Activated T-cell treated with anti-CD3 and anti-CD28 coated beads, Interleukin-2, amount 50 U/mL, for 4 hours (primary cell): ENCODE results near the gene SNX19. TPM values are rescaled to one million over a fixed set of nuclear protein-coding genes. Genes with fewer than 3 reads are reported as not detected.

Source experiments
- ATAC-seq, 2 donors: fragments of 200-7000 bp; cut with Tn5 transposase; one replicate each; pipeline ENCODE4 v1.10.0; 2021
- DNase-seq: peaks from one replicate; pipeline ENCODE4 v3.0.0-alpha.2; 2020
- H3K27me3 Mint-ChIP-seq: one replicate; pipeline ENCODE4 v1.8.0; 2021; ENCODE audit warnings: low read depth, mixed read lengths
- H3K36me3 Mint-ChIP-seq: one replicate; pipeline ENCODE4 v1.8.0; 2022; ENCODE audit warnings: mixed read lengths; ENCODE audit not compliant: insufficient read depth
- H3K4me1 Mint-ChIP-seq: one replicate; pipeline ENCODE4 v1.8.0; 2021; ENCODE audit warnings: low read depth, mixed read lengths
- H3K4me3 Mint-ChIP-seq: one replicate; pipeline ENCODE4 v1.8.0; 2021; ENCODE audit warnings: mild to moderate bottlenecking, moderate library complexity, mixed read lengths
- H3K9me3 Mint-ChIP-seq: one replicate; pipeline ENCODE4 v1.8.0; 2021; ENCODE audit warnings: mixed read lengths
- total RNA-seq, 3 donors: library from RNA; stranded (reverse); gene quantifications; one replicate each; pipeline ENCODE4 v1.2.1, GENCODE V29; 2021

Gene SNX19
- total RNA-seq, 3 donors from 2014 or later = 24.2 to 31.8 (median 30.9) TPM

DNA sequence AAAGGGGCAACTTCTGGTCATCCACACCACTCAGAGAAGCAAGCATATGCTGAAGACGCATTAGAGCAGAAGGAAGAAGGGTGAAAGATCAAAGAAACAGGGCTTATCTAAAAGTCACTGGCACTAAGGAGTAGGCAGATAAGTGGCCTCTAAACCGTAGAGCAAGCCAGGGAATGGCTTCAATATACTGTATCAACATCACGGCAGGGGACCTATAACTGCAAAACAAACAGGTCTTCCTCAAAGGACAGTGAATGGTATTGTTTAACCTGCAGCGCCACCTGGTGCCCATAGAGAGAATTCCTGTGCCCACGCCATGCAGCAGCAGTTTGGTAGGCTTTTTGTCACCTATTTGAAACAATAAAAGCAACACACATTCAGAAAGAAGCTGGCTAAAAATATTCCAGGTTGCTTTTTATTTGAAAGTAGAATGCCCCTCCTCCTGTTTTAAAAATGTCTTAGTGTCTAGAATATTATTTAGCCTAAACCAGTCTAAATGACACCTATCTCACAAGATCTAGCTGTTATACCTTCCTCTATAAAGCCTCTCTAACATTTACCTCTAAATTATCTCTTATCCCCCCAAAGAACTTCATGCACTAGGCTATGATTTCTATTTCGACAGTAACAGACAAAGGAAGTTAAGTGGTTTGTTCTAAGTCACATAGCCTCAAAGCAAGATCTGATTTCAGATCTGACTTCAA, 21.8 kb downstream of the SNX19 start:
- H3K9me3 Mint-ChIP-seq = no peaks in the 10 kb centered on the region
- H3K36me3 Mint-ChIP-seq = peaks cover 40% of the 10 kb centered on the region
- DNase-seq = peak; percentile 39
- no peak overlapping the region for H3K4me3 Mint-ChIP-seq
- ATAC-seq = peak; percentile 72 to 77
- H3K27me3 Mint-ChIP-seq = no peaks in the 10 kb centered on the region
- H3K4me1 Mint-ChIP-seq = peaks cover 3% of the 10 kb centered on the region

DNA sequence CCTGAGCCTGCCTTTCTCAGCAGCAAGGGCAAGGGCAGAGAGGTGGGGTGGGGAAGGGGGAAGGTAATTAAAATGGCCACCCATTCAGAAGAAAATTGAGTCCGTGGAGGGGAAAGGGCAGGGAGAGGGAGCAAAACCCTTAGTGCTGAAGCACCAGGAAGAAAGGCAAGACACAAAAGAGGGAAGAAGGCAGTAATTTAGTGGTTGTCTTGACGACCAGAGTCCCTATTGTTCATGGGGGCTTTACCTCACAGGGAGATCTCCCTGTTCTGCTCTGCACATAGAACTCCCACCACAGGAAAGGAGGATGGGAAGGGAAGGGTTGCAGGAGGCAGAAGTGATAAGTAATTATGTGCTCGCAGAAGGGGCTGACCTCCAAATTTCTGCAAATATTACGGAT, 23.4 kb downstream of the SNX19 start:
- ATAC-seq (no peak), DNase-seq (no peak)
- no peaks in the 10 kb centered on the region for H3K27me3 Mint-ChIP-seq
- H3K4me1 Mint-ChIP-seq = peaks cover 3% of the 10 kb centered on the region
- H3K9me3 Mint-ChIP-seq = no peaks in the 10 kb centered on the region
- no peak overlapping the region for H3K4me3 Mint-ChIP-seq
- peaks cover 39% of the 10 kb centered on the region for H3K36me3 Mint-ChIP-seq

DNA sequence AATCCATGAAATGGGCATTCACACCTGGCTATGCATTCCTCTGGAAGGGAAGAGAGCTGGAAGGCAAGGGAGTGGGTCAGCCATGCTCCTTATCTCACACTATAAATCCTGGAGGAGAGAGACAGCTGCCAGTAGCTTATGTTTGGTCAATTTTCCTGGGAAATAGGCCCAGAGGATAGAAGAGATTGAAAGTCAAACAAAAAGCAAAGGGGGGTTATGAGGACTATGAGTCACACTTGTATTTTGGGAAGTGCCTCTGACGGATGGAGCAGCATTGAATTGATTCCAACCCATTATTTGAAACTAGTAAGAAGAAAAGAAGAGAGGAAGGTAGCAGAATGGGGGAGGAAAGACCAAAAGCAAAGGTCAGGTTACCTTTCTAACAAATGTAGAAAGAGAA, 25.0 kb downstream of the SNX19 start:
- no peaks in the 10 kb centered on the region for H3K9me3 Mint-ChIP-seq
- H3K4me3 Mint-ChIP-seq = no peak overlapping the region
- ATAC-seq (no peak), DNase-seq (no peak)
- peaks cover 30% of the 10 kb centered on the region for H3K36me3 Mint-ChIP-seq
- peaks cover 3% of the 10 kb centered on the region for H3K4me1 Mint-ChIP-seq
- H3K27me3 Mint-ChIP-seq = no peaks in the 10 kb centered on the region

- no peak for DNase-seq
- Mint-ChIP-seq H3K27me3 (no peaks in the 10 kb centered on the region), H3K9me3 (no peaks in the 10 kb centered on the region), H3K4me1 (peaks cover 3% of the 10 kb centered on the region), H3K4me3 (no peak overlapping the region), H3K36me3 (peaks cover 25% of the 10 kb centered on the region)
- ATAC-seq = no peak
These were observed 26.1 kb downstream of the SNX19 start for GRCh38 chr11:130890039-130890745.

DNA sequence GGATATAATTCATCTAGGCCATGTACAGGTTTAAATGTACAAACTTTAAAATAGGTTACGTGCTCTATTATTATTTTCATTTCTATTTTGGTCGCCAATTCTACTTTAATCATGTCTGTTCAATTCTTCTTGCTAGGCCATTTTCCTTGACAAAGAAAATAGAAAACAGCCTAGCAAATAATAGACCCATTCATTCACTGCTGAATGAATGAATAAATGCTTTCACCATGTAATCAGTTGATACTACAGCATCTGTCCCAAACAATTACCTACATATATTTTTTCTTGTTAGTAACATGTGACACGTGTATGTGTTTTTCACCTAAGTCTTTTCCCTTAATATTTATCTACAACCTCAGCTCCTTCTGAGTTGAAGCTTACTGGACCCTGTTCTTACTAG, 27.5 kb downstream of the SNX19 start:
- H3K4me3 Mint-ChIP-seq = no peak overlapping the region
- DNase-seq (no peak), ATAC-seq (no peak)
- H3K4me1 Mint-ChIP-seq = no peaks in the 10 kb centered on the region
- H3K36me3 Mint-ChIP-seq = peaks cover 28% of the 10 kb centered on the region
- no peaks in the 10 kb centered on the region for H3K27me3 Mint-ChIP-seq
- no peaks in the 10 kb centered on the region for H3K9me3 Mint-ChIP-seq

DNA sequence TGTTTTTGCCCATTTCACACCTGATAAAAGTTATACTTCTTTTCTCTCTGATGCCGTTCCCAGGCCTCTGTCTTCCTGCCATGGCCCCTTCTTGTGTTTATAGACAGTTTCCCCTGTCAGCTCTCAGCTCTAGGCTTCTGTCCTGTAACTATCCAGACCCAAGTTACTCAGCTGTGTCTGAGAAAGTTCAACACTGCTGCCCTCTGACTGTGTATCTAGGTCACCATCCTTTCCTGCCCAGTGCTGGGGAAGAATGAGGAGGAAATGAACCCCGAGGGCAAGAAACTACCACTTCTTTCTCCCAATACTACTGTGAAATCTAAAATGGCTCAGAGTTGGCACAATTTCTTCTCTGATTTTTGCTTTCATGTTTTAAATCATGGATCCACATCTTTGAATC, 29.6 kb downstream of the SNX19 start:
- Mint-ChIP-seq H3K9me3 (no peaks in the 10 kb centered on the region), H3K36me3 (peaks cover 36% of the 10 kb centered on the region), H3K4me1 (peaks cover 6% of the 10 kb centered on the region), H3K4me3 (no peak overlapping the region), H3K27me3 (no peaks in the 10 kb centered on the region)
- ATAC-seq = no peak
- no peak for DNase-seq

- no peaks in the 10 kb centered on the region for H3K9me3 Mint-ChIP-seq
- DNase-seq (no peak), ATAC-seq (peak; percentile 14 to 21)
- no peak overlapping the region for H3K4me3 Mint-ChIP-seq
- peaks cover 11% of the 10 kb centered on the region for H3K4me1 Mint-ChIP-seq
- peaks cover 49% of the 10 kb centered on the region for H3K36me3 Mint-ChIP-seq
- no peaks in the 10 kb centered on the region for H3K27me3 Mint-ChIP-seq
These were observed 34.1 kb downstream of the SNX19 start for GRCh38 chr11:130882138-130882551.

- H3K36me3 Mint-ChIP-seq = peaks cover 52% of the 10 kb centered on the region
- no peaks in the 10 kb centered on the region for H3K9me3 Mint-ChIP-seq
- H3K4me3 Mint-ChIP-seq = no peak overlapping the region
- no peak for DNase-seq
- ATAC-seq = peak; percentile 32 to 40
- H3K27me3 Mint-ChIP-seq = no peaks in the 10 kb centered on the region
- peaks cover 11% of the 10 kb centered on the region for H3K4me1 Mint-ChIP-seq
These were observed 34.7 kb downstream of the SNX19 start for GRCh38 chr11:130881475-130882137.

DNA sequence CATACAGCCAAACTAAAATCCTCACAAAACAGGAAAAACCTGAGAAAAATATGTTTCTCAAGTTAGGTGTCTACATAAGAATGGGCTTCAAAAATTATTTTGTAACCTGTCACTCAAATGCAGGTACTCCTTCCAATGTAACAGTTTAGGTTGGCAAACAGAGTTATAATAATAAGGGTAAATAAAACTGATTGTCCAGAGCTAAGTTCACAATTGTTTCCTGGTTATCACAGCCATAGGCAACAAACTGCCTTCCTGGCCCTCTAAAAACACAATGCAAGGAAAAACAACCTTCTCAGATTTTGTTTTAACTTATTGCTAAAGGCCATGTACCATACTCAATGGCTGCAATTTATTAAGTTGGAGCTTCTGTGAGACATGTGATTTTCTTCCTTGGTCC, 36.4 kb downstream of the SNX19 start:
- peaks cover 11% of the 10 kb centered on the region for H3K4me1 Mint-ChIP-seq
- H3K9me3 Mint-ChIP-seq = no peaks in the 10 kb centered on the region
- H3K27me3 Mint-ChIP-seq = no peaks in the 10 kb centered on the region
- H3K36me3 Mint-ChIP-seq = peaks cover 53% of the 10 kb centered on the region
- no peak overlapping the region for H3K4me3 Mint-ChIP-seq
- no peak for ATAC-seq
- no peak for DNase-seq

- ATAC-seq (no peak), DNase-seq (no peak)
- no peaks in the 10 kb centered on the region for H3K9me3 Mint-ChIP-seq
- no peaks in the 10 kb centered on the region for H3K27me3 Mint-ChIP-seq
- peaks cover 51% of the 10 kb centered on the region for H3K36me3 Mint-ChIP-seq
- no peak overlapping the region for H3K4me3 Mint-ChIP-seq
- H3K4me1 Mint-ChIP-seq = peaks cover 10% of the 10 kb centered on the region
These were observed 39.1 kb downstream of the SNX19 start for GRCh38 chr11:130876931-130877915.

DNA sequence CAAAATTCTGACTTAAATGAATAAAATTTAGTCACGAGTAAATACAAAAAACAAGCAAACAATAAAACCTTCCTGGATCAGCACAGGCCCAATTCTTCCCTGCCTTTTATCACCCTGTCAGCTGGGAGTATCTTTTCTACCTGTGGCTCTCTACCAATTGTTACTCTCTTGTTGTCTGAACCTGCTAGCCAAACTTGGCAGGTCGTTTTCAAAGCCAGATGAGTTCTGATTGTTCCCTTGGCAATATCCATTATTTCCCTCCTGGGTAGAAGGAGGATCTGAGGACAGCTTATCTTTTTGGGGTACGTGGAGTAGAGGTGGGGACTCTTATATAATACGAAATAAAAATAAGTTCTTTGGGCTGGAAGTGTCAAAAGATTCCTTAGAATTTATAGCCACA, 40.2 kb downstream of the SNX19 start:
- Mint-ChIP-seq H3K4me3 (no peak overlapping the region), H3K9me3 (no peaks in the 10 kb centered on the region), H3K27me3 (no peaks in the 10 kb centered on the region), H3K4me1 (peaks cover 6% of the 10 kb centered on the region), H3K36me3 (peaks cover 52% of the 10 kb centered on the region)
- no peak for DNase-seq
- no peak for ATAC-seq

- Mint-ChIP-seq H3K4me3 (no peak overlapping the region), H3K27me3 (no peaks in the 10 kb centered on the region), H3K4me1 (peaks cover 6% of the 10 kb centered on the region), H3K9me3 (no peaks in the 10 kb centered on the region), H3K36me3 (peaks cover 56% of the 10 kb centered on the region)
- ATAC-seq (no peak), DNase-seq (no peak)
These were observed 41.2 kb downstream of the SNX19 start for GRCh38 chr11:130874955-130875531.

DNA sequence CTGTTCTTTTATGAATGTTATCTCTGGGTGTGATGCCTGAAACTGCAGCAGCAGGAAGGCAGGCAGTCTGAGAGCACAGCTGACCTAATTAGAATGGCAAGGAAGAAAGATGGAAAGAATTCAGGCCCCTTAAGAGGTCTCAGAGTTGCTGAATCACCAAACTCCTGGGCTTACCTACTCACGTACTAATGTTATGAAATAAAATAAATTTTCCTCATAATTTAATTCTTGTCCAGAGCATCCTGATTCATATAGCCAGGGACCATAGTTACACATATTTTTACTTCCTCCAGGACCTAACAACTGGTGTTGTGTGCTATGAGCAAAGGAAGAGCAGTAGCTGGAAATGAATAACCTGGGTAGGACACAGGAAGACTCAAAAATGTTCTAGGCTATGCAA, 41.9 kb downstream of the SNX19 start:
- no peaks in the 10 kb centered on the region for H3K9me3 Mint-ChIP-seq

More for the DNA sequence above, 41.9 kb downstream of the SNX19 start:
- DNase-seq = no peak
- H3K4me1 Mint-ChIP-seq = peaks cover 6% of the 10 kb centered on the region
- peaks cover 54% of the 10 kb centered on the region for H3K36me3 Mint-ChIP-seq
- ATAC-seq = no peak
- H3K27me3 Mint-ChIP-seq = no peaks in the 10 kb centered on the region
- H3K4me3 Mint-ChIP-seq = no peak overlapping the region
